Natural killer cell treated with Interleukin-12 subunit alpha and Interleukin-12 subunit beta and Interleukin-15 and Interleukin-18, amount 100 ng/mL, for 72 hours (primary cell): ENCODE measurements around the gene PRKCA. TPM values are rescaled to one million over a fixed set of nuclear protein-coding genes. Genes with fewer than 3 reads are reported as not detected.

Experiments
- ATAC-seq, 2 donors: fragments of 150-1000 bp; cut with Tn5 transposase in 1 of 2; sonication (Bioruptor Pico), chemical (Tn5 transposase) in 1 of 2; 2 replicates each; pipeline ENCODE4 v1.10.0; 2021
- DNase-seq: peaks from one replicate; pipeline ENCODE4 v3.0.0; 2022; ENCODE audit warnings: low spot score
- H3K27ac Mint-ChIP-seq, 2 donors: 1 replicate in 1 of 2; 2 replicates in 1 of 2; pipeline ENCODE4 v1.8.0; 2022; ENCODE audit warnings: mixed read lengths in 2 of 2, mild to moderate bottlenecking in 1 of 2, moderate library complexity in 1 of 2
- H3K27me3 Mint-ChIP-seq, 2 donors: 1 replicate in 1 of 2; 2 replicates in 1 of 2; pipeline ENCODE4 v1.8.0; 2022; ENCODE audit warnings: mixed read lengths in 2 of 2
- H3K36me3 Mint-ChIP-seq: one replicate; pipeline ENCODE4 v1.8.0; 2022; ENCODE audit warnings: mixed read lengths
- H3K4me1 Mint-ChIP-seq, 2 donors: 1 replicate in 1 of 2; 2 replicates in 1 of 2; pipeline ENCODE4 v1.8.0; 2022; ENCODE audit warnings: low read depth in 2 of 2, mixed read lengths in 2 of 2, mild to moderate bottlenecking in 1 of 2
- H3K4me3 Mint-ChIP-seq: one replicate; pipeline ENCODE4 v1.8.0; 2022; ENCODE audit warnings: mixed read lengths
- H3K9me3 Mint-ChIP-seq: 2 replicates; pipeline ENCODE4 v1.8.0; 2022; ENCODE audit warnings: mixed read lengths
- total RNA-seq, 2 donors: library from RNA; stranded (reverse); gene quantifications; one replicate each; pipeline ENCODE4 v1.2.3, GENCODE V29; 2022

Gene PRKCA
- total RNA-seq, 2 donors from 2014 or later: 31.1 to 41.1 TPM

- no peak for DNase-seq
- H3K9me3 Mint-ChIP-seq: no peaks in the 10 kb centered on the region
- no peaks in the 10 kb centered on the region for H3K27me3 Mint-ChIP-seq
- no peak overlapping the region for H3K4me3 Mint-ChIP-seq
- ATAC-seq: no peak
- H3K27ac Mint-ChIP-seq: no peak overlapping the region
- no peaks in the 10 kb centered on the region for H3K4me1 Mint-ChIP-seq
- H3K36me3 Mint-ChIP-seq: no peaks in the 10 kb centered on the region
Measured at GRCh38 chr17:66782851-66783250, 480.4 kb downstream of the PRKCA start.

DNA sequence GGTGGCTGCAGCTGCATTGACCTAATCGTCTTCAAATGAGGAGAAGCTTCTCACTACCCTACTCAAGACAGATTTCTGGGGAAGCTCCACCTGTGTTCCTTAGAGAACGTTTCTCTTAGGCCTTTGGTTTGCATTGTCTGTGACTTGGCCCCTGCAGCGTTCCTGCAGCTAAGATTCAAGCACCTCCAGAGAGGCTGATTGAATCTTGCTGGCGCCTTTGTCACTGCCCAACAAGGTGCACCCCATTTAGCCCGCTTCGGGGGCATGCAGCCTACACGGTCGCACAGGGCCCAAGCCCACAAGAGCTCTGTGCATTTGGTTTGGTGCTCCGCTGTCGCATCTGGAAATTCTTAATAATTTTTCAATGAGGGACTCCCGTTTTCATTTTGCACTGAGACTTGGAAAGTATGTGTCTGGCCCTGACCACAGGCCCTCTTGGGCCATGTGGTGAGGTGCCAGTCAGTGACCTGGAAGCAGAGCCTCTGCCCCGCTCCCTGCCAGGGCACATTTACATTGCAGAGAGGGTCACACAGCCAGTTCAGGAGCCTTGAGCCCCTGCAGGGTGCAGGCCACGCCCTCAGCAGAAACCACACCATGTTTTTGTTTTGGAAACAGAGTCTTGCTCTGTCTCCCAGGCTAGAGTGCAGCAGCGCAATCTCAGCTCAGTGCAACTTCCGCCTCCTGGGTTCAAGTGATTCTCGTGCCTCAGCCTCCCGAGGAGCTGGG lies 481.4 kb downstream of the PRKCA start:
- DNase-seq (no peak), ATAC-seq (no peak)
- Mint-ChIP-seq H3K27me3 (no peaks in the 10 kb centered on the region), H3K36me3 (no peaks in the 10 kb centered on the region), H3K4me3 (no peak overlapping the region), H3K4me1 (no peaks in the 10 kb centered on the region), H3K9me3 (no peaks in the 10 kb centered on the region), H3K27ac (no peak overlapping the region)

DNA sequence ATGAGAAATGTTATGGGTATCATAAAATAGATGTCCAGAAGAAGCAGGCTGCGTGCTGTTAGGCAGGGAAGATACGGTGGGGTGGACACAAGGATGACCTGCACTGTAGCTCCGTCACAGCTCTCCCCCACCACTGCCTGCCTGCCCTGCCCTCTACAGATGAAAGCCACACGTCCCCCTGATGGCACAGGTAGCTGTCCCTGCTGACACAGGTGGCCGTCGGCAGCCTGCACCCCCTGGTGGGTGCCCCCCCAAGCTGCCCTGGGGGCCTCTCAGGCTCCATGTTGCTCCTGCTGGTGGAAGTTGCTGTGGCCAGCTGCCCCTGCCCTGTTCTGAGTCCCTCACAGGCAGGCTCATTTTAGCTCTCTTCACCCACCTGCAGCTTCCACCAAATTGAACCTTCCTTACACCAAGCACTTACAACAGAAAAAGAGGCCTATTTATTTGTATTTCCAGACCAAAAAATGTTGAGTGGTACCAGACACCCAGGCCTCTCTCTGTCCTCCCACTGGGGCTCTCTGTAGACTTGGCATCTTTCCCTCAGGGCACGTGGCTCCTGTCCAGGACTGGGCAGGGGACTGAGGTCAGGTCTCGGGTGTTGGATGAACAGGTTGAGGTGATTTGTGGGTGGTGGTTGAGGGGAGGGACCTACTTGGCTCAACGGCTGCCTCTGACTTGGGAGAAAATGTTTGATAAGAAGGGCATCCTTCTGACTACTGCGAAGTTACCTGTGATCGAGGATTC lies 482.4 kb downstream of the PRKCA start:
- H3K27me3 Mint-ChIP-seq: no peaks in the 10 kb centered on the region
- no peak overlapping the region for H3K27ac Mint-ChIP-seq
- H3K4me3 Mint-ChIP-seq: no peak overlapping the region
- no peaks in the 10 kb centered on the region for H3K9me3 Mint-ChIP-seq
- ATAC-seq: no peak
- no peak for DNase-seq
- H3K36me3 Mint-ChIP-seq: no peaks in the 10 kb centered on the region
- H3K4me1 Mint-ChIP-seq: no peaks in the 10 kb centered on the region

DNA sequence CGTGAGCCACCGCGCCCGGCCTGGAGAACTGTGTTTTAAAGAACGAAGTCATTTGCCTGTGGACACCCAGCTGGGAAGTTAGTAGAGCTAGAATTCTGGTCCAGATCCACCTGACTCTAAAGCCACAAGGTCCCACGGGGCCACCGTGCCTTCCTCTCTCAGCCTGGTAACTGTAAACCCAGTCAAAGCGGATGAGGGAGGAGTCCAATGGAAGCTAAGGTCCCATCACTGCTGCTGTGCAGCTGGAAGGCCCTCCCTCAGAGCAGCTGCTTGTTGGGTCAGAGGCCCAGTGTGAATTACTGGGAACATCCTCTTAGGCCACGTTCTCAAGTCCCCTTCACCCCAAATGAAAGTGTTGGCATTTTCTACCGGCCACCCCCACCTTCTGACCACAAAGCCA lies 483.7 kb downstream of the PRKCA start:
- ATAC-seq: no peak
- H3K27ac Mint-ChIP-seq: no peak overlapping the region

DNA sequence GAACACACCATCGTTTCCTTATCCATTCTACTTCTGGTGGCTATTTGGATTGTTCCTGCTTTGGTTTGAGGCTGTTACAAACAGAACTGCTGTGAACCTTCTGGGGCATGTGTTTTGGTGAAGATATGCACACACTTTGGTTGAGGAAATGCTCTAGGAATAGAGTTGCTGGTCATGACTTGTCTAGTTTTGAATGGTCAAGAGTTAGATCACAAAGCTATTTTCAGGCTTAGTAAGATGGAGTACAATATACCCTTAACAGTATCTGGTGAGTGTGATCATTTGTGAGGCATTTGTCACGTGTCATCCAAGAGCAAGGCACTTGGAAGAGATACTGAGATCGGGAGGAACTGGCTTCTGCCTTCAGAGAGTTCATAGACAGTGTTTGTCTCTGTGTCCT lies 485.5 kb downstream of the PRKCA start:
- Mint-ChIP-seq H3K27me3 (no peaks in the 10 kb centered on the region), H3K4me3 (no peak overlapping the region), H3K36me3 (no peaks in the 10 kb centered on the region), H3K27ac (no peak overlapping the region), H3K9me3 (no peaks in the 10 kb centered on the region), H3K4me1 (peaks cover 6% of the 10 kb centered on the region in 2 donors)
- ATAC-seq (no peak), DNase-seq (no peak)

More for the DNA sequence above, 483.7 kb downstream of the PRKCA start:
- no peaks in the 10 kb centered on the region for H3K27me3 Mint-ChIP-seq
- no peak overlapping the region for H3K4me3 Mint-ChIP-seq
- H3K36me3 Mint-ChIP-seq: no peaks in the 10 kb centered on the region
- DNase-seq: no peak
- peaks cover 1% of the 10 kb centered on the region in 2 donors for H3K4me1 Mint-ChIP-seq
- no peaks in the 10 kb centered on the region for H3K9me3 Mint-ChIP-seq

- no peak for DNase-seq
- Mint-ChIP-seq H3K36me3 (no peaks in the 10 kb centered on the region), H3K27me3 (no peaks in the 10 kb centered on the region), H3K4me3 (no peak overlapping the region), H3K4me1 (peaks cover 6% of the 10 kb centered on the region in 2 donors), H3K27ac (no peak overlapping the region), H3K9me3 (no peaks in the 10 kb centered on the region)
- ATAC-seq: no peak
Measured at GRCh38 chr17:66789093-66789492, 486.7 kb downstream of the PRKCA start.

DNA sequence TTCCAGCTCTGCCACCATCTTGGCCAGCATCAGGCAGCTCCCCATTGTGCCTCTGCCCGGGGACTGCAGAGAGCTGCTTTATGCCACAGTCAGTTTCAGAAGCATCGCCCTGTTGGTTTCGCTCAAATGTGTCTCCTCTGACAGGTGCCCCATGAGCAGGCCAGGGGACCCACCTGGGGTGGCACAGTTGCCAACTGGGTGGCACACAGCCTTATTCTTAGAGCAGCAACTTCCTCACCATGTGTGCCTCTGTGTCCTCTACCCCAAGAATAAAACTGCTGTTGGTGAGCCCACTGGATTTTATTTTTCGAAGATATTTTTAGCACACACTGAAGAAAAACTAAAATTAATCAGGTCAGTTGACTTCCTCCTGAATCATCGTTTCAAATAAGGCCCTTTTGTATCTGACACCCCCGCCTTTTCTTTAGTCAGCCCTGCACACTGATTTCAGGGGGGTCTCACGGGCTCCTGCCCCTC lies 487.6 kb downstream of the PRKCA start:
- Mint-ChIP-seq H3K4me1 (peaks cover 6% of the 10 kb centered on the region in 2 donors), H3K4me3 (no peak overlapping the region), H3K36me3 (no peaks in the 10 kb centered on the region), H3K9me3 (no peaks in the 10 kb centered on the region), H3K27ac (no peak overlapping the region), H3K27me3 (no peaks in the 10 kb centered on the region)
- ATAC-seq: no peak
- DNase-seq: no peak

DNA sequence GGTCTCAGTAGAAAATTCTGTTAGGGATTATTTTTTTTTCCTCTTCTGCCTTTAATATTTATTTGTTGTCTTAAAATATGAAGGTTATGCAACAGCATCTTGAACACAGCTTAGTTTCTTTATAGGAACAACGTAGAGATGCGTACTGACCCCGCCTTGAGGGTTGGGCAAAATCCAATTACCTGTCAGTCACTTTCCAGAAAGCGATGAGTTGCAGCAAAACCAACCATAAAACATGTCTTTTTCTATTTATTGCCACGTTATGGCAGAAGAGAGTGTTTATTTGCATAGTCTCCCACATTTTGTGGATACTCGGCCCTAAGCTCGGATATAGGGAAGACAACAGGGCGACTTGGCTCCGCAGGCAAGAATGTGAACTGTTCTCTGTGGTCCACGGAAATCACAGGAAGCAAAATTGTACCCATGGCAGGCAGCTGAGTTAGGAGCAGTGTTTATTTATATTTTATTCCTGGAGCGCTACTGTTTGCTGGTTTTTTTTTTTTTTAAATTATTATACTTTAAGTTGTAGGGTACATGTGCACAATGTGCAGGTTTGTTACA lies 488.2 kb downstream of the PRKCA start:
- Mint-ChIP-seq H3K4me1 (peaks cover 6% of the 10 kb centered on the region in 2 donors), H3K36me3 (no peaks in the 10 kb centered on the region)

GRCh38 chr17:66791347-66791746 lies 488.9 kb downstream of the PRKCA start:
- H3K9me3 Mint-ChIP-seq: no peaks in the 10 kb centered on the region
- peak in 1 of 2 donors; percentile 11 for ATAC-seq
- peaks cover 6 to 9% of the 10 kb centered on the region in 2 donors for H3K4me1 Mint-ChIP-seq
- H3K27ac Mint-ChIP-seq: no peak overlapping the region
- DNase-seq: no peak
- H3K4me3 Mint-ChIP-seq: no peak overlapping the region
- H3K36me3 Mint-ChIP-seq: no peaks in the 10 kb centered on the region
- no peaks in the 10 kb centered on the region for H3K27me3 Mint-ChIP-seq

More for the DNA sequence above, 488.2 kb downstream of the PRKCA start:
- DNase-seq (no peak), ATAC-seq (no peak)
- no peaks in the 10 kb centered on the region for H3K27me3 Mint-ChIP-seq
- H3K4me3 Mint-ChIP-seq: no peak overlapping the region
- no peak overlapping the region for H3K27ac Mint-ChIP-seq
- no peaks in the 10 kb centered on the region for H3K9me3 Mint-ChIP-seq

GRCh38 chr17:66793814-66794213 lies 491.4 kb downstream of the PRKCA start:
- Mint-ChIP-seq H3K27ac (no peak overlapping the region), H3K4me3 (no peak overlapping the region), H3K4me1 (peaks cover 6 to 15% of the 10 kb centered on the region in 2 donors), H3K9me3 (no peaks in the 10 kb centered on the region), H3K27me3 (no peaks in the 10 kb centered on the region), H3K36me3 (no peaks in the 10 kb centered on the region)
- no peak for DNase-seq
- ATAC-seq: no peak

DNA sequence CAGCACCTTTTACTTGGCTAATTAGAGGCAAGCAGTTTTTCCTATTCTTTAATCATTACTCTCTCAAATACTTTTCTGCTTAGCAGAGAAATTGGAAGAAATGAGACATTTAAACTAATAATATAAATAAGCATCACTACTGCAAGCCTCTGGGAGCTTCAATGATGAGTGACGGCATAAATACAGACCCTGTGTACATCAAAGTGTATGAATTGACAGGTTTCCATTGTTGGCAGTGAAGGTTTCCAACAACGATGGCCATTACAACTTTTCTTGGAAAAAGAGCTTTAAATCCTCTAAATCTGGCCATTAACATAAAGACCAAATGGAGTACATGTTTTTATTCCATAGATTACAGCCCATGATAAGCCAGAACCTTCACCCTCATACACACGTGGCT lies 493.1 kb downstream of the PRKCA start:
- Mint-ChIP-seq H3K9me3 (no peaks in the 10 kb centered on the region), H3K27ac (no peak overlapping the region), H3K27me3 (no peaks in the 10 kb centered on the region), H3K4me3 (no peak overlapping the region), H3K4me1 (peaks cover 6 to 15% of the 10 kb centered on the region in 2 donors), H3K36me3 (no peaks in the 10 kb centered on the region)
- ATAC-seq: no peak
- no peak for DNase-seq

GRCh38 chr17:66799849-66800537 lies 497.6 kb downstream of the PRKCA start:
- no peak overlapping the region for H3K27ac Mint-ChIP-seq
- no peaks in the 10 kb centered on the region for H3K9me3 Mint-ChIP-seq
- ATAC-seq (no peak), DNase-seq (no peak)
- H3K4me1 Mint-ChIP-seq: peaks cover 0 to 9% of the 10 kb centered on the region in 2 donors
- no peak overlapping the region for H3K4me3 Mint-ChIP-seq
- H3K36me3 Mint-ChIP-seq: no peaks in the 10 kb centered on the region
- H3K27me3 Mint-ChIP-seq: no peaks in the 10 kb centered on the region

DNA sequence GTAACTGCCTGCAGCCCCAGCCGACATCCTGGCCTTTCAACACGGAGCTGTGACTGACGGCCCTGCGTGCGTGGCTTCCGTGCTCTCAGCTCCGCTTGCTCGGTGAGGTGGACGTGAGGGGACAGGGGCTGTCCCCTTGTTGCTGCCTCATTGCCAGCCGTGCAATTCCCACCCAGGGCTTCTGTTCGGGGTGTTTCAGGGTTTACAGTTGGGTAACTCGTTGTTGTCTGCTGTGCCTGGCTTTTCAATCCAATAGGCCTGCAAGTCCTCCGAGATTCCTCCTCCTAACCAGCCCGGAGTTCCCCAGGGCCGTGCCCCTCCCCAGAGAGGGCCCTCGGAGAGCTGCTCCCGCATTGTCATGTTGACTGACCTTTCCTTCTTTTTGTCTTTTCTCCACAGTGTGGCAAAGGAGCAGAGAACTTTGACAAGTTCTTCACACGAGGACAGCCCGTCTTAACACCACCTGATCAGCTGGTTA lies 501.1 kb downstream of the PRKCA start:
- Mint-ChIP-seq H3K27ac (no peak overlapping the region), H3K4me3 (no peak overlapping the region), H3K36me3 (no peaks in the 10 kb centered on the region), H3K9me3 (no peaks in the 10 kb centered on the region), H3K27me3 (peaks cover 0 to 2% of the 10 kb centered on the region in 2 donors), H3K4me1 (peaks cover 0 to 8% of the 10 kb centered on the region in 2 donors)
- DNase-seq (no peak), ATAC-seq (no peak)
